ENCODE measurements around the gene SVOP.
A peak's percentile ranks its signal among the peaks of the same experiment; 100 is the strongest.

SVOP gene

DNA sequence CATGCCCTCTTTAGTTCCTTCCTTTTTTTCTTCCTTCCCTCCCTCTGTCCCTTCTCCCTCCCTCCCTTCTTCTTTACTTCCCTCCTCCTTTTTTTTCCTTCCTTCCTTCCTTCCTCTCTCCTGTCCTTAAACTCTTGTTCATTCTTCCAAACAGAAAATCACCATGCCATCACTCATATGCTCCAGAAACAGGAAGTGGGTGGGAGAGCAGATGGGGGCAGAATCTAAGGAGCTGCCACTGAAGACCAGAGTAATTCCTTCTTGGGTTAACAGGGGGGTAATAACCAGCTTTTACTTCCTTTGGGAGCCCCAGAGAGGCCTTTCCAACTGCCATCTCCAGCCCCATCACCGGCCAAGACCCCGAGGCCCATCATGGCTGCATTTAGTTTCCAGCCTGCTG lies 51.2 kb downstream of the SVOP start:
- no peak for DNase-seq

GRCh38 chr12:108967869-108968540 lies 52.9 kb downstream of the SVOP start:
- no peak for DNase-seq

DNA sequence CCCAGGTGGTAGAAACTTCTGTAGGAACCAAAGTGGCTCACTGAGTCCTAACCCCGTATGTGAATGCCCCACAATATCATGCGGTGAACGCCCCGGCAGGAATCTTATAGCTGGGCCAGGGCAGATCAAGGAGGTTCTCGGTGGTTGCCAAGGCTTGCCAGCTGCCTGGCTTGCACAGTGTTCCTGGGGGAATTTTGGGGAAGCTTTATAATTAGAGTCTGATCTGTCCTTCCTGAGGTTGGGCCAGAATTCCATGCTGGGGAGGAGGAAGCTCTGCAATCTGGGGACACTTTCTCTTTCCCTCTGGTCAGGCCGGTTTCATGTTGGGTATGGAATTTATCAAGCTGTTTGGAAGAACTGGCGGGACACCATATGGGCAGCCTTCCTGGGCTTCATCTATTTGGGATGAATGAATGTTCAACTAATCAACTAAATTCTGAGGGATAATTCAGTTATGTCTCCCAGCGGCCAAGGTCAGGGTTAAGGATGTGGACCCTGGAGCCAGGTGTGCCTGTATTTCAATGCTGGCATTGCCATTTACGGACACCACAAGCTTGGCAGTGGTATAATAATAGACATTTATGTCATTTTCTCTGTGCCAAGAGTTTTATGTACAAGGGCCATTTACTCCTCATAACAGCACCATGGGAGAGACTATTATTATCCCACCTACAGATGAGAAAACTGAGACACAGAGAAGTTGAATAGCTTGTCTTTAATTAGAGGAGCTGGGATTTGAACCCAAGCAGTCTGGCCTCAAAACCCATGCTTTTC lies 54.3 kb downstream of the SVOP start:
- DNase-seq = no peak

DNA sequence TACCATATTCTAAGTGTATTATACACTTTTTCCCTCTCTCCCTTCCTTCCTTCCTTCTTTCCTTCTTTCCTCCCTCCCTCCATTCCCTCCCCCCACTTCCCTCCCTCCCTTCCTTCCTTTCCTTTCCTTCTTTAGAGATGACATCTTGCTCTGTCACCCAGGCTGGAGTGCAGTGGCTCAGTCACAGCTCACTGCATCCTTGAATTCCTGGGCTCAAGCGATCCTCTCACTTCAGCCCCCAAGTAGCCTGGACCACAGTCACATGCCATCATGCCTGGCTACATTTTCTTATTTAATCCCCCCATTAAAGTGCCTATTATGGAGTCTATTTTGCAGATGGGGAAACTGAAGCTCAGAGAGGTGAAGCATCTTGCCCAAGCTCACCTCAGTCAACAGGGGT lies 55.0 kb downstream of the SVOP start:
- no peak for DNase-seq

- DNase-seq = no peak
Observed at GRCh38 chr12:108964371-108965352, 56.2 kb downstream of the SVOP start.

DNA sequence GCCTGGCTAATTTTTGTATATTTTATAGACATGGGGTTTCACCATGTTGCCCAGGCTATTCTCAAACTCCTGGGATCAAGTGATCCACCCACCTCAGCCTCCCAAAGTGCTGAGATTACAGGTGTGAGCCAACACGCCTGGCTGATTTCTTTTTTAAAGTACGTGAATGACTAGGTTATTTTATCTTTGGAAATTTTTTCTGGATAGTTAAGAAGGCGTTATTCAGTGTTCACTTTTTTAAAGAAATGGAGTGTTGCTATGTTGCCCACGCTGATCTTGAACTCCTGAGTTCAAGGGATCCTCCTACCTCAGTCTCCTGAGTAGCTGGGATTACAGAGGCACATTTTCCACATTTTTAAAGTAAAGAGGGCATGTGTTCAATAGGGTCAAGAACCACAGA lies 58.6 kb downstream of the SVOP start:
- no peak for DNase-seq

DNA sequence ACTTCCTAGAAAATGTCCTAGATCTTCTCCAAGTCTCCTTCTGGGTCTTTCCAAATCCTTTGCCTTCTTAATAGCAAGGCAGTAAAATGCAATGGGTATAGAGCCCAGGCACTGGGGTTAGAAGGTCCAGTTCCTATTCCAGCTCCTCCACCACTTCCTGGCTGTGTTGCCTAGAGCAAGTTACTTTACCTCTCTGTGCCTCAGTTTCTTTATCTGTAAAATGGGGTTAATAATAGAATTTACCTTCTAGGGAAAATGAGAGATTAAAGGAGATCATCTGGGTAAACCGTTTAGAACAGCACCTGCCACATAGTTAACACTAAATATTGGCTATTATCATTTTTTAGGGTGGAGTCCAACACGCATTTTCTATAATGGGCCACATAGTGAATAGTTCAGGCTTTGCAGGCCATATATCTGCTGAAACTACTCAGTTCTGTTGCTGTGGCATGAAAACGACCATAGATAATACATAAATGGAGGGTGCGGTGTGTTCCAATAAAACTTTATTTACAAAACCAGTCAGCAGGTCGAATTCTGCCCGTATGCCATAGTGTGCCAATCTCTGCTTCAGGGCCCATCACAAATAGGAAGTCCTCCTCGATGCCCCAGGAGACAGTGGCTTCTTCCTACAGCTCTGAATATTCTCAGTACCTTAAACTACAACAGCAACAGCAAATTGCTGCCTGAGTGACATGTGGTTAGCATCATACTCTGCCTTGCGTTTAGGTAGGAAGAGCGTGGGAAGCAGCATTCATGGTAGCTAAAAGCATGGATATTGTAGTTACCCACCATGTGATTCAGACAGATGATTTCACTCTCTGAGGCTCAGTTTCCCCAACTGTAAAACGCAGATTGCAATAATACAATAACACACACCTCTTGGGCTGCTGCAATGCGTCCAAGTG lies 60.9 kb downstream of the SVOP start:
- no peak for DNase-seq

GRCh38 chr12:108955225-108955835 lies 65.5 kb downstream of the SVOP start:
- no peak for DNase-seq

- peak; percentile 49 for DNase-seq
Observed at GRCh38 chr12:108950991-108951739, 69.7 kb downstream of the SVOP start.

- no peak for DNase-seq
Observed at GRCh38 chr12:108949976-108950375, 70.9 kb downstream of the SVOP start.

- DNase-seq = no peak
Observed at GRCh38 chr12:108948367-108948766, 72.5 kb downstream of the SVOP start.

- no peak for DNase-seq
Observed at GRCh38 chr12:108947097-108947496, 73.8 kb downstream of the SVOP start.

GRCh38 chr12:108940138-108940537 lies 80.7 kb downstream of the SVOP start:
- DNase-seq = no peak

GRCh38 chr12:108939594-108939993 lies 81.3 kb downstream of the SVOP start:
- no peak for DNase-seq

DNA sequence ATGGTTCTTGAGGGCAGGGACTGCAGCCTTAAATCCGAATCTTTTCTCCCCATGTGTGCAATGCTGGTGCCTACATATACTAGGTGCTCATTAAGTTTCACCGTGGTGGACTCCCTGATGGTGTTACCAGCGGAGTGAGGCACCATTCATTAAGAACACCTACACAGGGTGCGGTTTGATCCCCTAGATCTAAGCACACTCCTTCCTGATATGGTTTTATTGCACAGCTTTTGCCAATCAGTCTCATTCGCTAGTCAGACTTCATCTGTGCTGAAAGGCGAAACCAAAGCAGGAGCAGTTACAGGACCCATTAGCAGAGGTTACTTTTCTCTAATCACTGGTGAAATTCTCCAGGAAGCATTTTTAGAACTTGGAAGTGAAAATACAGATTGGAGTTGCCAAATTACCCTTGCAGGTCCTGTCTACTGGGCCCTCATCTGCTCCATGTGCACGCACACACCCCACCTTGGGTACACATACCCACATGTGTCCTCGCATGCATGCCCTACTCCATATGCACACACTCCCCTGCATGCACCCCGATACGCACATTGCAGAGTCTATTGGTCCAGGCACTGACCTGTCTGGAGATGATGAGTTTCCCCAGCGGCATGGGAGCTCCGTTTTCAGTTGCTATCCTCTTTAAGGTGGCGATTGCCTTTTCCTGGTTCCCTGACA lies 82.5 kb downstream of the SVOP start:
- DNase-seq = no peak

GRCh38 chr12:108935159-108935763 lies 85.6 kb downstream of the SVOP start:
- DNase-seq = no peak

DNA sequence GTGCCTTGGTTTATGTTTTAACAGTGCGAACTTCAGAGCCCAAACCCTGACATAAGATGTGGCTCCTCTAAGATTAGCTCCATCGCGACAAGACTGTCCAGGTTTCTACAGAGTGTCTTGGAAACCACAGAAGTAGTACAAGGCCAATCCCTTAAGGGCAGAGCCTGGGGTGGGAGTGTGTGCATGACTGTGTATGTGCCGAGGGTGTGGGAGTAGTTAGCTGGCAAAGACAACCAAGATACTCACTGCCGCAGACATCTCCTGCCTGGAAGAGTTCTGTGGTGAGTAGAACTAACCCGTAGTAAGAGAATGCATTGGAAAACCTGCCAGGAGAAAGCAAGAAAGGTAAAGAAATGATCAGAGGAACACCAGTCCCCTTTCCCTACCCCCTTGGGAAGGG lies 86.9 kb downstream of the SVOP start:
- DNase-seq = no peak

- no peak for DNase-seq
Observed at GRCh38 chr12:108930756-108931155, 90.1 kb downstream of the SVOP start.

DNA sequence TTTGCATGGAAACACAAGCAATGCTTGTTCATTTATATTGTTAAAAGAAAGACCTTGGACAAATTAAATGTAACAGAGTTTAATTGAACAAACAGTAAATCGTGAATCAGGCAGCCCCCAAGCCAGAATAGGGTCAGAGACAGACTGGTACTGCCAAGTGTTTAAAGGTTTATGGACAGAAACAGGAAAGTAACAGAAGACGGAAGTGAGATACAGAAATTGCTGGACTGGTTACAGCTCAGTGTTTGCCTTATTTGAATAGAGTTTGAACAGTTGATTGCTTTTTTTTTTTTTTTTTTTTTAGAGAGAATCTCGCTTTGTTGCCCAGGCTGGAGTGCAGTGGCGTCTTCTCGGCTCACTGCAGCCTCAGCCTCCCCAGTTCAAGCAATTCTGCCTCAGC lies 90.7 kb downstream of the SVOP start:
- DNase-seq = no peak

DNA sequence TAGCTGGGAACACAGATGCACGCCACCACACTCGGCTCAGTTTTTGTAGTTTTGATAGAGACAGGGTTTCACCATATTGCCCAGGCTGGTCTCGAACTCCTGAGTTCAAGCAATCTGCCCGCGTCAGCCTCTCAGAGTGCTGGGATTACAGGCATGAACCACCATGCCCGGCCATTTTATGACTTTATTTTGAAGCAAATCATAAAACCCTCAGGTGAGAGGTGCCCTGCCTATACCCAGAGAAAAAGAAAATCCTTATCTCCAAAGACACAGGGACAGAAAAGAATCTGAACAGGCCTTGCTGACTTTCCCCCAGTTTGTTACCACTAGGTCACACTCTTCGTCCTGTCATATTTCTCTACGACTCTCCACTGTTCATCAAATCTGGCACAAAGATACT lies 92.2 kb downstream of the SVOP start:
- no peak for DNase-seq

Measured in left hindlimb (tissue), 1 donor.